ENCODE measurements around the gene C9orf43. TPM values are rescaled to one million over a fixed set of nuclear protein-coding genes. Genes with fewer than 3 reads are reported as not detected.

The C9orf43 gene
- total and polyA plus RNA-seq, 10 of the 15 experiments (the other 5 are each of a cell fraction or from before 2014, with no cell fraction given): 0.08 to 0.79 (median 0.55) TPM

GRCh38 chr9:113421726-113422125, 11.2 kb downstream of the C9orf43 start:
- intact Hi-C loops (cut with micrococcal nuclease; ENCODE audit: unreplicated experiment) (no loop called here), in situ Hi-C loops (cut with MboI) (no loop called here)
- Histone ChIP-seq H3K27ac (ENCODE audit: control insufficient read depth, insufficient read depth) (no peak overlapping the region), H3K9ac (ENCODE audit: control insufficient read depth, insufficient read depth, low read length) (no peak overlapping the region), H4K20me1 (ENCODE audit: control insufficient read depth, insufficient read depth) (no peaks in the 10 kb centered on the region), H3K79me2 (ENCODE audit: control insufficient read depth, insufficient read depth, low read length) (no peaks in the 10 kb centered on the region), H3K9me3 (replicated peaks; ENCODE audit: control insufficient read depth, insufficient read depth, low read length) (no peaks in the 10 kb centered on the region), H3K36me3 (ENCODE audit: control insufficient read depth in 2 of 2, insufficient read depth in 2 of 2, low read length in 1 of 2) (no peaks in the 10 kb centered on the region), H3K4me3 (no peak overlapping the region), H2AFZ (ENCODE audit: control insufficient read depth, low read depth, low read length) (no peak overlapping the region), H3K27me3 (replicated peaks in 1 of 2; ENCODE audit: control insufficient read depth in 2 of 2, insufficient read depth in 2 of 2, low read length in 1 of 2) (no peaks in the 10 kb centered on the region), H3K4me1 (ENCODE audit: control insufficient read depth, insufficient read depth, low read length) (peaks cover 2% of the 10 kb centered on the region; the same call in 1 of the 2 replicates), H3K4me2 (ENCODE audit: control insufficient read depth, insufficient read depth) (no peak overlapping the region)
- ChIA-PET RAD21 (ENCODE audit: unreplicated experiment) (no interaction called here), POLR2A (no interaction called here), SMC1A (ENCODE audit: uncharacterized antibody, unreplicated experiment) (interaction anchor here (1.2 to 1.5 kb wide), 2 partner anchors 73 to 234 kb away, joined by 3 to 5 read pairs; no protein-coding TSS in a partner anchor), CTCF (interaction anchor here (1.1 kb wide), 1 partner anchor 12 kb away, joined by 8 read pairs; the partner anchor contains the start of genes C9orf43 and POLE3)
- 31% methylated on average over 3 of the region's 3 CpGs for WGBS (ENCODE audit: insufficient coverage, insufficient replicate concordance, low lambda C conversion rate, missing lambda C conversion rate)
- DNase-seq (ENCODE audit: low read depth, low spot score): no peak
- TF ChIP-seq RAD21 (IDR thresholded peaks at IDR 0.05; ENCODE audit: insufficient read depth, low read depth, low read length): no peak
- TF ChIP-seq ATF3 (IDR thresholded peaks at IDR 0.05; ENCODE audit: borderline replicate concordance, extremely low read depth, low read depth, low read length): no peak
- no peak for TF ChIP-seq CREM (IDR thresholded peaks at IDR 0.05; ENCODE audit: low read depth)
- no peak for TF ChIP-seq MEF2A (IDR thresholded peaks at IDR 0.05; ENCODE audit: insufficient read depth, low read depth, low read length)
- TF ChIP-seq ZBTB40 (IDR thresholded peaks at IDR 0.05; ENCODE audit: borderline replicate concordance): no peak
- TF ChIP-seq USF2 (IDR thresholded peaks at IDR 0.05; ENCODE audit: borderline replicate concordance, low read depth, low read length): no peak
- TF ChIP-seq TCF7 (IDR thresholded peaks at IDR 0.05; ENCODE audit: borderline replicate concordance): no peak
- TF ChIP-seq MYC (IDR thresholded peaks at IDR 0.05; ENCODE audit: insufficient read depth, insufficient read length, insufficient replicate concordance, low read length, severe bottlenecking): no peak
- no peak for TF ChIP-seq SMAD5 (IDR thresholded peaks at IDR 0.05; ENCODE audit: low read depth)
- no TSS peak for BruUV-seq (replicated peaks)
- FAIRE-seq: no peak
- ATAC-seq: no peak
